ENCODE data around the gene GPC1. TPM values are rescaled to one million over a fixed set of nuclear protein-coding genes. Genes with fewer than 3 reads are reported as not detected.
A peak's percentile ranks its signal among the peaks of the same experiment; 100 is the strongest.
"Not testable (repeated sequence)": the region's sequence is repeated elsewhere in the genome, so short reads cannot be mapped to it uniquely, and the experiment has no call there.

GPC1 gene
- total RNA-seq, 1 donor from 2014 or later, result 177 TPM

- intact Hi-C loops (cut with micrococcal nuclease), result no loop called here
- DNase-seq, result no peak
Observed at GRCh38 chr2:240477916-240478315, 42.5 kb downstream of the GPC1 start.

DNA sequence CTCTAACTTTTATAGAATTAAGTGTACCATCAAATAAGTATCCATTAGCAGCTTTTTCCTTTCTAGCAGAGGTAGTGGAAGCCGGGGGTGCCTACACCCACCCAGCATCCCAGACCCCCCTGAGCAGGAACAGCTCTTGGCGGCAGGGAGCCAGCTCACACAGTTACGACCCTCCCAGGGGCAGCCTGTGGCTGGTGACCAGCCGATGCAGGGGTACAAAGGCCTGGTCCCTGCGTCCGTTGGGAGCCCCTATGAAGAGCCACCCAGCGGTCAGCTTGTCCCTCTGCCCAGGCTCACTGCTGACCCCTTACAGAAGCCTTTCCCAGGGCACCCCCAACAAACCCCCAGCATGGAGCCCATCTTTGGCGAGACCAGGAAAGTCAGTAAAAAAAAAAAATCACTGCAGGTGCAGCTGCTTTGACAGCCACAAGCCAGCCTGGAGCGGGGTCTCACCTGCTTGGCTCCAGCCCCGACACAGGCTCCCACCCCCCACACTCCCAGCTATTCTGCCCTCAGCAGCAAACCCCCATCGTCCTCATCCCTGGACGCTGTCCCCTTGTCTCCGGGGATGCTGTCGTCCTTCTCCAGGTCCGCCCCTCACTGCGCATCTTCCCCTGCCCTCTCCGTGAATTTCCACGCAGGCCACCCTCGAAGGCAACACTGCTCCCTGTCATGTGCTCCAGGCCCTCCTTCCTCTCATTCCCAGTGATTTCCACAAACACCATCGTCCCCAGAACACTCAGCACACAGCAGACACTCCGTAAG lies 43.1 kb downstream of the GPC1 start:
- intact Hi-C loops (cut with micrococcal nuclease), result no loop called here
- ATAC-seq, result no peak
- DNase-seq, result no peak

More at GRCh38 chr2:240477916-240478315, 42.5 kb downstream of the GPC1 start:
- ATAC-seq, result no peak

DNA sequence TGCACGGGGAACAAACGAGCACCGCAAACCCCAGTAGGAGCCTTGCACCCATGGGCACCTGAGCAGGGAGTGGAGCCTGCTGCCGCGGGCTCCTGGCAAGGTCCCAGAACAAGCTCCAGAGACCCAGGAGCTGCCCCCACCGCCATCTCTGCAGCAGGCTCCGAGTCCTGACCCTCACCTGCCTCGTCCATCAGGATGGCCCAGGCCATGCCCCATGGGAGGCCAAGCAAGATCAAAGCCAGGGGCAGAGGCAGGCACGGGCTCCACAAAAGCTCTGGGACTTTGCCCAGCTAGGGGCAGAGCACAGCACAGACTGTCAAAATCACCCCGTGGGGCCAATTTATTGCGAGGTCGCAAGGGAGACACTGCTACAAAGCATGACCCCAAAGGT lies 43.6 kb downstream of the GPC1 start:
- DNase-seq, result peak; percentile 18
- intact Hi-C loops (cut with micrococcal nuclease), result no loop called here
- no peak for ATAC-seq

DNA sequence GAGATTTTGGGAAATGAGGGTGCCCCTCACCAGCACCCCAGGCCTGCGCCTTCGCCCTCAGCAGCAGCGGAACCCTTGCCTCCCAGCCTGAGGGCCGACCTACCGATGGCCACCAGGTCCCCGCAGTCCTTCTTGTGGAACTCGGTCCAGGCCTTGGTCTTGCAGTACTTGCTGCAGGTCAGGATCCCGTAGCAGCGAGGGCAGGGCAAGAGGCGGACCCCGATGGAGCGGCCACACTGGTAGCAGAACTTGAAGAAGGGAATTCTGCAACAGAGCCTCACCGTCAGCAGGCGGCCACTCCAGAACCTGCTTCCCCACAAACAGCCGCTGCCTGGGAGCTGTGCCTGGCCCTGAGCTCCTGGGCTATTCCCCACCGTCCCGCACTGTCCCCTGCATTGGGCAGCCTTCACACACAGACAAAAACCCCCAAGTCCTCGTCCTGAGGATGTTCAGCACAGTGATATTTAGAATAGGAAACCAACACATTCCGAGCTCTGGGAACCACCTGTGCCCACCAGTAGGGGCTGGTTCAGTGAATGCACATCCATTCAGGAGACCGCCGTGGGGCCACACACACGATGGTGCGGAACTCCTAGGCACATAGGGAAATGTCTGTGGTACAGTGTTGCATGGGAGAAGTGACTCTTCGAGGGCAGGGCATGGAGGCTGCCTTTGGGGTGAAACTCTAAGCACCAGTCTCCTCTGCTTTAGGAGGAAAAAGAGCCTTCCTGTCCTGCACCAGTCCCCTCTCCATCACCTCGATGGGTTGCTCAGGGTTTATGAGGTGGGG lies 45.6 kb downstream of the GPC1 start:
- intact Hi-C loops (cut with micrococcal nuclease), result no loop called here
- DNase-seq (no peak), ATAC-seq (no peak)

GRCh38 chr2:240481720-240482119 lies 46.3 kb downstream of the GPC1 start:
- intact Hi-C loops (cut with micrococcal nuclease), result no loop called here
- DNase-seq, result no peak
- ATAC-seq, result no peak

DNA sequence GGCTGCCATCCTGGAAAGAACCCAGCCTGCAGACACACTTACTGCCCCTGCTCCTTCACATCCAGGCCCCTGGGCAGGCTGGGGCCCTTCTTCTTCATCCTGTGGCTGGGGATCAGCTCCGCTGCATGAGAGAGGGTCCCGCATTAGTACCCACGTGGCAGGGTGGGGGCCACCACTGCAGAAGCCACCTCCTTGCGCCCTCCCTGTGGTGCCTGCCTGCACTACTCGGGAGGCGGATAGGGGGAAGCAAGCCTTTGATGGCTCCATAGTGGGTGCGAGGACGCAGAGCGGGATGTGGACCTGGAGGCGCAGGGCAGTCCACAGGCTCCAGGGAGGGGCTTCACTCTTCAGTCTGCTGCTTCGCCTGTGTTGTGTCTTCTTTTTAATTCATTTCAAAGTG lies 46.7 kb downstream of the GPC1 start:
- no peak for DNase-seq
- intact Hi-C loops (cut with micrococcal nuclease), result no loop called here

GRCh38 chr2:240491483-240491882 lies 56.0 kb downstream of the GPC1 start:
- DNase-seq (no peak), ATAC-seq (no peak)
- intact Hi-C loops (cut with micrococcal nuclease), result no loop called here

More for the DNA sequence above, 46.7 kb downstream of the GPC1 start:
- ATAC-seq, result no peak

- DNase-seq, result no peak
- ATAC-seq, result no peak
- intact Hi-C loops (cut with micrococcal nuclease), result no loop called here
Observed at GRCh38 chr2:240494194-240494793, 58.8 kb downstream of the GPC1 start.

DNA sequence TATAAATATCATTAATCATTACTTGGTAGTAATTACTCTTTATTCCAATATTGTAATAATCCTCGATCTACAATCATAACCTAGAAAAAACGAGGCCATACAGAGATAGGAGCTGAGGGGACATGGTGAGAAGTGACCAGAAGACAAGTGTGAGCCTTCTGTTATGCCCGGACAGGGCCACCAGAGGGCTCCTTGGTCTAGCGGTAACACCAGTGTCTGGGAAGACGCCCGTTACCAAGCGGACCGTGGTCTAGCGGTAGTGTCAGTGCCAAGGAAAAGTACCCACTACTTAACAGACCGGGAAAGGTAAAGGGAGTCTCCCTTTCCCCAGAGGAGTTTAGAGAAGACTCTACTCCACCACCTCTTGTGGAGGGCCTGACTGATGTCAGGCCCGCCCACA lies 59.5 kb downstream of the GPC1 start:
- DNase-seq; intact Hi-C loops (cut with micrococcal nuclease); ATAC-seq: not testable (repeated sequence)

DNA sequence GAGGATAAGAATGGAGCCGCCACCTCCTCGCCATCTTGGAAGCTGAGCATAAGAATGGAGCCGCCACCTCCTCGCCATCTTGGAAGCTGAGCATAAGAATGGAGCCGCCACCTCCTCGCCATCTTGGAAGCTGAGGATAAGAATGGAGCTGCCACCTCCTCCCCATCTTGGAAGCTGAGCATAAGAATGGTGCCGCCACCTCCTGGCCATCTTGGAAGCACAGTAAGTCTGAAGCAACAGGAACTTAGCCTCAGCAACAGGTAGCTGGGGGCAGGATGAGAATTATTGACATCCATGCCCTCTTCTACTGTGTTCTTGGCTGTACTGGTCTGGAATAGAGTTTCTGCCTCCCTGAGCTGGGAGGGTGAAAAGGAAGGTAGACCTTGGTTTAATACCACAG lies 61.6 kb downstream of the GPC1 start:
- ATAC-seq; DNase-seq; intact Hi-C loops (cut with micrococcal nuclease): not testable (repeated sequence)

DNA sequence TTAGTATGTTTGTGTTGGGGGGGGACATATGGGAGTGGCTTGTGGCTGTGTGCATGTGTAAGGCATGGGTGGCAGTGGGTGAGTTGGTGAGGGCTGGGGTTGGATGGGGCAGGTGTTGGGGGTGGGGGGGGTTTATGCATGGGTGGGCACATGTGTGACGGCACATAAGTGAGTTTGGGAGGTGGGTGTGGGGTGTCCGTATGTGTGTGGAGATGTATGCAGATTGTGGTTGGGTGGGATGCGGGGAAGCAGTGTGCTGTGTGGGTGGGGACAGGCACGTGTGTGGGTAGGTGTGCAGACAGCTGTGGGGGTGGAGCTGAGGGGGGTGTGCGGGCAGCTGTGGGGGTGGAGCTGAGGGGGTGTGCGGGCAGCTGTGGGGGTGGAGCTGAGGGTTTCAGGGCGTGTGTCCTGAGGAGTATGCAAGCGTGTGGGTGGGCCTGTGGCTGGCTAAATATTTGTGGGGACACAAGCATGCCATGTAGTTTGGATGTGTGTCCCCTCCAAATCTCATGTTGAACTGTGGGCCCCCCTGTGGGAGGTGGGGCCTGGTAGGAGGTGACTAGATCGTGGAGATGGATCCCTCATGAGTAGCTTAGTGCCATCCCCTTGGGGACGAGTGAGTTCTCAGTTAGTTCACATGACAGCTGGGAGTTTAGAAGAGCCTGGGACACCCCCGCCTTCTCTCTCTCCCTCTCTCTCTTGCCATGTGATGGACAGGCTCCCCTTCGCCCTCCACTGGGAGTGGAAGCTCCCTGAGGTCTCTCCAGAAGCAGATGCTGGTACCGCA lies 62.9 kb downstream of the GPC1 start:
- ATAC-seq, result no peak
- no peak for DNase-seq
- intact Hi-C loops (cut with micrococcal nuclease), result no loop called here

DNA sequence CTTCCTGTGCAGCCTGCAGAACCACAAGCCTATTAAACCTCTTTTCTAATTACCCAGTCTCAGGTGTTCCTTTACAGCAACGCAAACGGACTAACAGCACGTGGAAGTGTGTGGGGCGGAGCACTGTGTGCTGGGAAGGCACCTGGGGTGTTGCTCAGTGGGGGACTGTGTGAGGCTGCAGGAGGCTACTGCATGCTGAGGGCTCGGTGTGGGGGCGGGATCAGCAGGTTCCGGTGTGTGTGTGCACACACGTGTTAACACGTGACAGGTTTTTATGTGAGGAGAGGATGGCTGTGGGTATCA lies 63.4 kb downstream of the GPC1 start:
- intact Hi-C loops (cut with micrococcal nuclease), result no loop called here
- DNase-seq, result no peak

GRCh38 chr2:240499309-240500301 lies 64.1 kb downstream of the GPC1 start:
- intact Hi-C loops (cut with micrococcal nuclease), result no loop called here
- ATAC-seq (no peak), DNase-seq (no peak)

More for the DNA sequence above, 63.4 kb downstream of the GPC1 start:
- ATAC-seq, result no peak

- ATAC-seq (no peak), DNase-seq (no peak)
- intact Hi-C loops (cut with micrococcal nuclease), result no loop called here
Observed at GRCh38 chr2:240500561-240501423, 65.3 kb downstream of the GPC1 start.

- intact Hi-C loops (cut with micrococcal nuclease), result no loop called here
- DNase-seq, result peak; percentile 19
- ATAC-seq, result no peak
Observed at GRCh38 chr2:240501531-240501991, 66.1 kb downstream of the GPC1 start.

DNA sequence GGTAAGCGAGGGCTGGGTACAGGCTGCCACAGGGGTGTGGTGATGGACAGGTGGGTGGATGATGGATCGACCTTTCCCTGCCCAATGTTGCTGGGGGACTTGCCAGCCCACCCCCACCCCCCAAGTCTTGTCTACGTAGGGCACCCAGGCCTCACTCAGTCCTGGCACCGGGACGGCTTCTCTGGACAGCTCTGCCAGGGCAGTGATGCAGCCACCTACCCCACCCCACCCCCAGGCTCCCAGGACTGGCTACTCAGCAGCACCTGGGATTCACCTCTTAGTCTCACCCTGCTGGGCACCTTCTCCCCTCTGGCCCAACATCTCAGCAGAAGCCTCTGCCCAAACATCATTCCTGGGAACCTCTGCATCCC lies 66.6 kb downstream of the GPC1 start:
- DNase-seq (no peak), ATAC-seq (no peak)
- intact Hi-C loops (cut with micrococcal nuclease), result no loop called here

GRCh38 chr2:240502430-240503121 lies 67.1 kb downstream of the GPC1 start:
- DNase-seq, result no peak
- intact Hi-C loops (cut with micrococcal nuclease), result no loop called here

More at GRCh38 chr2:240502430-240503121, 67.1 kb downstream of the GPC1 start:
- no peak for ATAC-seq

Data from left ventricle myocardium superior (tissue), 1 donor.